Measurements from ENCODE around the gene EMILIN3.

DNA sequence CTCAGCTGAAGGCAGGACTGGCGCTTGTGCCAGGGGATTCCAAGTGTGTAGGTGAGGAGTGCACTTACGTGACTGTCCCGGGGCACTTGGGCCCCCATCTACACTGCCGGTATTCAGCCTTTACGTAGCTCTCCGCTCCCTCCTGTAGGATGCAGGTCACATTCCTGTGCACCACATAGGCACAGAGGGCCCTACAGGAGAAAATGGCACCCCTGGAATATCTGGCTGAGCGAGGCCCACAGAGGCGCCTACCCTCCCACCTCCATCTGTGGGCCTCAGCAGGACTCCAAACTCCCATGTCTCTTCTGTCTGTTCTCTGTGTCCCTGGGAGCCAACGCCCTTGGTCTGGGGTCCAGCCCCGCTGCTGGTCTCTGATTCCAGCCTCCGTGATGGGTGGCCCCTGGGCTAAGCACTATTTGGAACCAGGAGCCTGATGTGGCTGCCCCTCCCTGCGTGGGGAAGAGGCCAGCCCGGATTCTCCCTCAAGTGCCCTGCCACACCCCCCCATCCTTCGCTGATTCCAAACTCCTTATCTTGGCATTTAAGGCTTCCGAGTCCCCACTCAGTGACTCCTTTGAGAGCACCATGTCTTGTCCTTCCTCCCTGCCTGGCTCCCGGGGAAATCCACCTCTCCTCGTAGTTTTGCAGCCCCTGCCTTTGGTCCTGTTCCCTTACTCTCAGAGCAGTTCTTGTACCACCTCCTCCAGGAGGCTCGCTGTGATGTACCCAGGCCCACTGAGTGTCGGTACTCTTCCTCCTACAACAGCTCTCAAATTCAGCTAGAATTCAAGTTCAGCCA lies 1.5 kb downstream of the EMILIN3 start:
- TF ChIP-seq EZH2 (IDR thresholded peaks at IDR 0.05; ENCODE audit: insufficient read depth, poor library complexity, severe bottlenecking) (no peak), EZH2phosphoT487 (IDR thresholded peaks at IDR 0.05; ENCODE audit: insufficient read depth, low read depth) (no peak)
